NCI-H345 treated with DMSO at 0.1 percent for 48 hours (cell line): ENCODE results near the gene CPN2.

ENCODE experiments used
- DNase-seq: peaks from one replicate; lab custom pipeline; 2025; ENCODE audit not compliant: unreplicated experiment; lab: John Stamatoyannopoulos, UW

The CPN2 gene, protein sequence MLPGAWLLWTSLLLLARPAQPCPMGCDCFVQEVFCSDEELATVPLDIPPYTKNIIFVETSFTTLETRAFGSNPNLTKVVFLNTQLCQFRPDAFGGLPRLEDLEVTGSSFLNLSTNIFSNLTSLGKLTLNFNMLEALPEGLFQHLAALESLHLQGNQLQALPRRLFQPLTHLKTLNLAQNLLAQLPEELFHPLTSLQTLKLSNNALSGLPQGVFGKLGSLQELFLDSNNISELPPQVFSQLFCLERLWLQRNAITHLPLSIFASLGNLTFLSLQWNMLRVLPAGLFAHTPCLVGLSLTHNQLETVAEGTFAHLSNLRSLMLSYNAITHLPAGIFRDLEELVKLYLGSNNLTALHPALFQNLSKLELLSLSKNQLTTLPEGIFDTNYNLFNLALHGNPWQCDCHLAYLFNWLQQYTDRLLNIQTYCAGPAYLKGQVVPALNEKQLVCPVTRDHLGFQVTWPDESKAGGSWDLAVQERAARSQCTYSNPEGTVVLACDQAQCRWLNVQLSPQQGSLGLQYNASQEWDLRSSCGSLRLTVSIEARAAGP

GRCh38 chr3:194351080-194351672 is at the start of gene CPN2:
TSS of gene CPN2 (minus strand) at chr3:194351328. CDS start at chr3:194342702, 8,626 bp downstream.
- no peak for DNase-seq

DNA sequence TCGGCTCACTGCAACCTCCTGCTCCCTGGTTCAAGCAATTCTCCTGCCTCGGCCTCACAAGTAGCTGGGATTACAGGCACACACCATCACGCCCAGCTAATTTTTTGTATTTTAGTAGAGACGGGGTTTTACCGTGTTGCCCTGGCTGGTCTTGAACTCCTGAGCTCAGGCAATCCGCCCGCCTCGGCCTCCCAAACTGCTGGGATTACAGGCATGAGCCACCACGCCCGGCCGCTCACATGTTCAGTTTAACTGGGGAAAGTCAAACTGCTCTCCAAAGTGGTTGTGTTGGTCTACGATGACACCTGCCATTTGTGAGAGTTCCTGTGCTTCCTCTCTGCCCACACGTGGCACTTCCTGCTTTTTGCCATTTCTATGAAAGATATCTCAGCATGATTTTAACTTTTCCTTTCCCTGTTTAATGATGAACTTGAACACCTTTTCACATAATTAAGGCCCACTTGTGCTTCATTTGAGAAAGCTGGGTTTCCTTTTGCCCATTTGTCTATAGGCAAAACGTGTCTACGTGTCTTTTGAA is 48.8 kb upstream of the CPN2 start:
- no peak for DNase-seq

DNA sequence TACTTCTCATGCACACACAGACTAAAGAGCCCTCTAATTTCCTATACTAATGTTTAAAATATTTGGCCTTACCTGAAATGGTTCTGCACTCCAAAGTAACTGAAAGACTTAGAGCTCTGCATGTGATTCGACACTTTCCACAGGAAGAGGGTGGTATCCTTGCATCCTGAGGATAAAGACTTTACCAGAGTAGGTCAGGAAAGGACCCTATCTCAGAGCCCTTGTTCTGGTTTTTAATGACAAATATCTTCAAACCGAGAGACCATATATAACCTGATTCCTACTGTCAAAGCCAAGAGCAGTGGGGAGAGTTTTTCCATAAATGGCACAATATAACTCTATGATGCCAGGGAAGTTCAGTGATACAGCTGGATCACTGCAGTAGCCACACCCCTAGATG is 48.0 kb upstream of the CPN2 start, which contains the start of gene GP5:
GP5 (minus strand) TSS at position 101 of the 400 bp plus-strand sequence. CDS start 984 bp downstream, outside the sequence.
- DNase-seq, result no peak

DNA sequence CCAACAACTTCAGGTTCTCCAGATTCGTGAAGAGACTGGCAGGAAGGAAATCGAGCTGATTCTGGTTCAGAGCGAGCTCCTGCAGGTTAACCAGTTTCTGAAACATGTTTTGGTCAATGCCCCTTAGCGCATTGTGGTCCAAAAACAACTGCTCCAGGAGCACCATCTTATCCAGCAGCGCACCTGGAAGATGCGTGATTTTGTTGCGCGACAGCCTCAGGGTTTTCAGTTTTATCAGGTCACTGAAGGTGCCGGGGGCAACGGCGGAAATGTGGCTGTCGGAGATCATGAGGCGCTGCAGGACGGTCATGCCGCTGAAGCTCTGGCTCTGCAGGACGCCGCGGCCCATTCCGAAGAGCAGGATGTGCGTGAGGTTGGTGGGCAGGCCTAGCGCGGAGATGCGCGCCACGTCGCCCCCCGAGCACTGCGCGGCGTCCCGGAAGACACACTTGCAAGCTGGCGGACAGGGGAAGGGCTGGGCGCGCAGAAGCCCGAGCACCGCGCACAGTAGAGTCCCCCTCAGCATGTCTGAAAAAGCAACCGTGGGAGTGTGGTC is 46.7 kb upstream of the CPN2 start:
- DNase-seq, result no peak

DNA sequence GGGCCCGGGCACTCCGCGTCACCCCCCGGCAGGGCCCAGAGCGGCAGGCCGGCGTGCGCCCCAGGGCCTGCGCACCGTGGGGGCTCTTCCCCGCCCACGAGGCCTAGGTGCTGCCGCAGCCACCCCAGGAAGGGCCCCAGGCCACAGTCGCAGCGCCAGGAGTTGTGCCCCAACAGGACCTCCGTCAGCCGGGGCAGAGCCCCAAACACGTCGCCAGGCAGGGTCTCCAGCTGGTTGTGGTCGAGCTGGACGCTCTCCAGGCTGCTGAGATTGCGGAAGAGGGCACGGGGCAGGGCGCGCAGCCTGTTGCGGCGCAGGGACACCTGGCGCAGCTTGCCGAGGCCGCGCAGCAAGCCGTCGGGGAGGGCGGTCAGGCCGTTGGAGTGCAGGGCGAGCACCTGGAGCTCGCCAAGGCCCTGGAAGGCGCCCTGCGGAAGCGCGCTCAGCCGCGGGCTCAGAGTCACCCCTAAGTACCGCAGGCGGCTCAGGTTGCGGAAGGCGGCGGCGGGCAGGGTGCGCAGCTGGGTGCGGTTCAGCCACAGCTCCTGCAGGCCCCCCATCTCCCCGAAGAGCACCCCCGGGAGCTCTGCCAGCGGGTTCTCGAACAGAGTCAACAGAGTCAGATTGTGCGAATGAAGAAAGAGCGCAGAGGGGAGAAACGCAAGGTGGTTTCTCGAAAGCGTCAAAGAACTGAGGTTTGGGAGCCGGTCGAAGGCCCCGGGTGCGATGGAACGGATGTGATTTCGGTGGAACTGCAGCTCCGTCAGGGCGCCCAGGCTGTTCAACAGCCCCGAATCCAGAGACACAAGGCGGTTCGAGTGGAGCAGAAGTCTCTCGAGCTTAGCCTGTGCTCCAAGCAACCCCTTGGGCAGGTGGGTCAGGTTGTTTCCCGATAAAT is 46.0 kb upstream of the CPN2 start:
- no peak for DNase-seq

GRCh38 chr3:194396539-194396858 is 45.4 kb upstream of the CPN2 start:
- DNase-seq, result no peak

DNA sequence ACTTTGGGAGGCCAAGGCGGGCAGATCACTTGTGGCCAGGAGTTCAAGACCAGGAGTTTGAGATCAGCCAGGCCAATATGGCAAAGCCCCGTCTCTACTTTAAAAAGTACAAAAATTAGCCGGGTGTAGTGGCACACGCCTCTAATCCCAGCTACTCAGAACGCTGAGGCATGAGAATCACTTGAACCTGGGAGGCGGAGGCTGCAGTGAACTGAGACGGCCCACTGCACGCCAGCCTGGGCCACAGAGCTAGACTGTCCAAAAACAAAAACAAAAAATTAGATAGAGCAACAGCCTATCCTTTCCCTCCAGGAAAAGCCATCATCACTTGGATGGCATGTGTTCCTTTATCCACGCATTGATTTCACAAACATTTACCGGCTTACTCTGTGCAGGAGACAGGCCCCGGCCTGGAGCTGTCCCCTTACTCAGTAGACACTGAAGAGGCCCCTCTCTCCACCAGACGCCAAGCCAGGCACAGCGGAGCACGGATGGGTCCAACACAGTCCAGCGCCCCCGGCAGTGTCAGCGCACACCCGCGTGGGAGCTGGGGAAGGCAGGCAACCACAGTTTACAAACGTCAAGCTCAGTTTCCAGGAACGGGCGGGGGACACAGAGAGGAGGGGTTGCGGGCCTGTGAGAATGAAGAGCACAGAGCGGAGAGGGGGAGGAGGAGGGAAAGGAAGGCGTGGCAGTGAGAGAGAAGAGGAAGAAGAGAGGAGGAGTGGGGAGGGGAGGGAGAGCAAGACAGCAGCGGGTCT is 44.8 kb upstream of the CPN2 start:
- DNase-seq, result no peak

GRCh38 chr3:194395212-194395611 is 44.1 kb upstream of the CPN2 start:
- peak; percentile 61 for DNase-seq

GRCh38 chr3:194392576-194392975 is 41.4 kb upstream of the CPN2 start:
- DNase-seq, result no peak

- no peak for DNase-seq
Observed at GRCh38 chr3:194390835-194391234, 39.7 kb upstream of the CPN2 start.

DNA sequence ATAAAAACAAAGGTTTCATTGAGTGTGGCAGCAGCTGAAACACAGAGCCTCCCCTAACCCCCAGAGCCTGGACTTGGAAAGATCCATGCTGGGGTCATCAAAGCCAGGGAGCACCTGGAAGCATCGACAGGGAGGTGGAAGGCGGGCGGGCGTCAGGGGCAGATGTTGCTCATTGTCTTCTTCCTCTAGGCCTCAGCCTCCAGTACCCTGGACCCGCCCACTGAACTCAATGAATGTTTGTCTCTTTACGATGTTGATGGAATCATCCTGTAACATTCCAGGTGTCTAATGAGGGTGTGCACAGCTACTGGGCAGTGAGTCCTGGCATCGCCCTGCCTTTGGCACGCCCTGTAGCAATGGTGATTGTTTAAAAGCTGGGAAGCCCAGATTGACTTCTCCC is 38.1 kb upstream of the CPN2 start:
- no peak for DNase-seq

GRCh38 chr3:194387926-194388418 is 36.8 kb upstream of the CPN2 start:
- DNase-seq, result no peak

DNA sequence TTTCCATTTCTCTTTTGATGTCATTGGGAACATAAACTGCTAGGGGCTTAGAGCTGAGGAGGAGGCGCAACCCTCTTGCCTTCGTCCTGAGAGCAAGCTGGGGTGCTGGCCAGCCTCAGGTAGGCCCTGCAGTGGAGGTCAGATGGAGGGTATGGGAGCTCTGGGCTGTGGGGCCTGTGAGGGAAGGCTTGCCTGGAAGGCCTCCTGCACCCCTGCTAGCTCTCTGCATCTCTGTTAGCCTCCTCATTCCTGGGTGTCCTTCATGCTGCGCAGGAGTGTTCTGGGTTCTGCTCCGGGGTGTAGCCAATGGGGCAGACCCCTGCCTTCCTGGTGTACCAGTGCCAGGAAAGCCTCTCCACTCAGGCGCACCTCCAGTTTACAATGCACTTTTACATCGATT is 36.1 kb upstream of the CPN2 start:
- DNase-seq, result no peak

DNA sequence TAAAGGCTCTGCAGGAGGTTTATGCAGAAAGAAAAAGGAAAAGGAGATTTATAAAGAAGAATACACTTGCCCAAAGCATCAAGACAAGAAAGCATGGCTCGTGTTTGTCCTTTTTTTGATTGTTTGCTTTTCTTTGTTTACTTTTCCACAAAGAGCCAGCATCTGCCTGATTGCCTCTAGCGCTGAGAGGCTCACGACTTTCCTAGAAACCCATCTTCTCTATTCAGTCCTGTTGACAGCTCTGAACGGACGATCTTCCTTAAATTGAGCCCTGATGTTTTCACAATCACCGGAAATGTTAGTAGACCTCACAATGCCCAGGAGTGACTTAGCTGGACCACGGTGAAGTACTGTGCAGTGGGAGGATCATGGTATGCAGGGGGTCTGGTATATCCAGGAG is 35.5 kb upstream of the CPN2 start:
- DNase-seq, result peak; percentile 50

DNA sequence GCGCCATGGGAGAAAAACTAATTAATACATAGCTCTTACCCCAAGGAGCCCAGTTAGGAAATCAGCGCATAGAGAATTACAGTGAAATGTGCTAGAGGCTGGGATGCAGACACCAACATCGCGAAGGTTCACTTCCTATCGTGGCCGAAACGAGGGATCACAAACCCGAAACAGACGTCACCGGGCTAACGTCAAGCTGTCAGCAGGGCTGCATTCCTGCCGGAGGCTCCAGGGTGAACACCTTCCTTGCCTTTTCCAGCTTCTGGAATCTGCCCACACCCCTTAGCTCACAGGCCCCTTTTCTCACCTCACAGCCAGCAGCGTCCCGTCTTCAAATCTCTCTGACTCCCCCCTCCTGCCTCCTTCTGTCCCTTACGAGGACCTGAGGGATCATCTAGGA is 34.9 kb upstream of the CPN2 start:
- DNase-seq, result no peak

- DNase-seq, result no peak
Observed at GRCh38 chr3:194384569-194385001, 33.5 kb upstream of the CPN2 start.

- DNase-seq, result no peak
Observed at GRCh38 chr3:194384156-194384555, 33.0 kb upstream of the CPN2 start.

- no peak for DNase-seq
Observed at GRCh38 chr3:194383276-194383940, 32.3 kb upstream of the CPN2 start.

DNA sequence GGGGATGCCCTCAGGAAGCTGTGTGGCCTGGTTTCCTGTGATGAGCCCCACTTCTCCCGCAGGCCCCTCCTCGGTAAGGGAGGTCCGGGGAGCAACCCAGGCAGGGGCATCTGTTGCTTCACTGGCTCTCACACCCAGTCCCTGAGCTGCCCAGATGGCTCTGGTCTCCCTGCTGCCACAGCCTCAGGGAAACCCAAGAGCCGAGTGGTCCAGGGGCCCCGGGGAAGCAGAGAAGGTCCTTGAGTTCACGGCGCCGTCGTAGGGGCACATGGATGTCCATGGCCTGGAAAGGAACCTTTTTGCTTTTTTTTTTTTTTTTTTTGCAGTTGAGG is 31.7 kb upstream of the CPN2 start:
- DNase-seq, result no peak
